IPS DF 6.9 (cell line): ENCODE data around the gene F2RL3.

Source experiments
- DNase-seq: peaks from one replicate; pipeline ENCODE4 v3.0.0-alpha.2; 2013; ENCODE audit warnings: low read depth, low spot score
- H3K27ac ChIP-seq: one replicate; pipeline ENCODE4 v1.5.1; 2013; ENCODE audit warnings: low read length, control low read depth
- H3K27me3 ChIP-seq: 2 replicates; pipeline ENCODE4 v1.6.1; 2013; ENCODE audit warnings: mild to moderate bottlenecking, low read length; ENCODE audit not compliant: control insufficient read depth, insufficient read depth
- H3K36me3 ChIP-seq: 2 replicates; pipeline ENCODE4 v1.6.1; 2013; ENCODE audit warnings: low read length; ENCODE audit not compliant: control insufficient read depth, insufficient read depth
- H3K4me1 ChIP-seq: 2 replicates; pipeline ENCODE4 v1.6.1; 2013; ENCODE audit warnings: low read length; ENCODE audit not compliant: control insufficient read depth, insufficient read depth
- H3K4me3 ChIP-seq: 2 replicates; pipeline ENCODE4 v1.5.1; 2013; ENCODE audit warnings: mild to moderate bottlenecking, low read length
- H3K9me3 ChIP-seq: 2 replicates; pipeline ENCODE4 v1.6.1; 2013; ENCODE audit warnings: low read length, inconsistent platforms; ENCODE audit not compliant: control insufficient read depth, insufficient read depth
- WGBS: extraction: QIAGEN DNeasy Blood & Tissue Kit; methylation state at CpG from one replicate; pipeline ENCODE4 v1.1.7; 2013; ENCODE audit warnings: mixed read lengths, missing lambda C conversion rate; ENCODE audit not compliant: insufficient read length, insufficient coverage; 5-methylcytosine and 5-hydroxymethylcytosine counted together

F2RL3 gene

DNA sequence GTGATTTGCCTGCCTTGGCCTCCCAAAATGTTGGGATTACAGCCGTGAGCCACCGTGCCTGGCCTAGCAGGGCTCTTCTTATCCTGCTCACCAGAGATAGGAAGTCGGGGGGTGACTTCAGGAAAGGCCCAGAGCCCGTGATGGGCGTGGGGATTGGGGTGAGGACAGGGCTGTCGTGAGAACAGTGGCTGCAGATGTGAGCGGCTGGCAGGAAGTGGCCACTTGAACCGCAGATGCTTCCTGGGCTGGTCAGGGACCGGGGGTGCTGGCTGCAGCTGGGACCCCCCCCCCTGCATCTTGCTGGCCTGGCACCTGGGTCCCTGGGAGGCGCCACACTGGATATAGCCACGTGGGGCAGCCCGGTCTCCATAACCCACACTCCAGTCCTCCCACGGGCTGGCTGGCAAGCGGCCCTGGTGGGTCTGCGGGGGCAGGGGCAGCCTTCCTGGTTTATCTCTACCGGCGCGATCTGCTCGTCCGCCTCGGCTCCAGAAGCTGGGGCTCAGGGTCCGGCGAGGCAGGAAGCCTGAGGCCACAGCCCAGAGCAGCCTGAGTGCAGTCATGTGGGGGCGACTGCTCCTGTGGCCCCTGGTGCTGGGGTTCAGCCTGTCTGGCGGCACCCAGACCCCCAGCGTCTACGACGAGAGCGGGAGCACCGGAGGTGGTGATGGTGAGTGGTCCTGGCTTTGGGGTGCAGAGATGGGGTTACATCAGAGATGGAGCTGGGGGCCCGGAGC is at the start of gene F2RL3:
Gene F2RL3, plus strand, starts transcription at position 371 of the 737 bp plus-strand sequence. Its CDS starts 191 bp downstream, at position 562.
- Histone ChIP-seq H3K36me3 (no peaks in the 10 kb centered on the region; the same call in 1 of the 2 replicates), H3K4me3 (no peak within 1 kb of the TSS), H3K9me3 (no peaks in the 10 kb centered on the region), H3K27ac (no peak within 1 kb of the TSS), H3K27me3 (no peaks in the 10 kb centered on the region), H3K4me1 (no peaks in the 10 kb centered on the region)
- no CpG with 5 or more reads among the region's 31 CpGs for WGBS
- no peak for DNase-seq

- H3K27me3 ChIP-seq, result no peaks in the 10 kb centered on the region
- H3K4me3 ChIP-seq, result no peak overlapping the region
- H3K9me3 ChIP-seq, result no peaks in the 10 kb centered on the region
- no CpG with 5 or more reads among the region's 15 CpGs for WGBS
- DNase-seq, result no peak
- H3K27ac ChIP-seq, result no peak overlapping the region
- peaks cover 29% of the 10 kb centered on the region for H3K36me3 ChIP-seq
- no peaks in the 10 kb centered on the region for H3K4me1 ChIP-seq
These were observed 47.3 kb upstream of the F2RL3 start for GRCh38 chr19:16841391-16841926.

GRCh38 chr19:16846901-16847300 is 41.9 kb upstream of the F2RL3 start:
- DNase-seq, result no peak
- H3K9me3 ChIP-seq, result no peaks in the 10 kb centered on the region
- no peak overlapping the region for H3K27ac ChIP-seq
- peaks cover 38% of the 10 kb centered on the region for H3K36me3 ChIP-seq
- no peak overlapping the region for H3K4me3 ChIP-seq
- H3K27me3 ChIP-seq, result no peaks in the 10 kb centered on the region
- no CpG with 5 or more reads among the region's 16 CpGs for WGBS
- no peaks in the 10 kb centered on the region for H3K4me1 ChIP-seq

DNA sequence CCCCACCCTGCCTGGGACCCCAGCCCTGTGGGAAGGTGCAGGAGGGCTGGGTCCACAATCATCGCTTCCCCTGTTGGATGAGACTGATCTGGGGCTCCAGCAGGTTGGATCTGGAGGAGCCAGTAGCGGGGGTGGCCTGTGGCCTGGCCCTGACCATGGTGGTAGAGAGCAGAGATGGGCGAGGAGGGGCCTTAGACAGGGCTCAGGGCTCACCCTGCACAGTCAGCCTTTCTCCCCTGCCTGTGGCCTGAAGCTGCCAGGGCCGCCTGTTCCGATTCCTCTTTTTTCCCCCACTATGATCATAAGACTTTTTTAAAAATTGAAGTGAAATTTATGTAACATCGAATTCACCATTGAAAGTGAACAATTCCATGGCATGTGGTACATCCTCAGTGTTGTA is 41.4 kb upstream of the F2RL3 start:
- no peaks in the 10 kb centered on the region for H3K27me3 ChIP-seq
- H3K36me3 ChIP-seq, result peaks cover 40% of the 10 kb centered on the region
- no peak for DNase-seq
- no peaks in the 10 kb centered on the region for H3K9me3 ChIP-seq
- no peak overlapping the region for H3K27ac ChIP-seq
- no peaks in the 10 kb centered on the region for H3K4me1 ChIP-seq
- H3K4me3 ChIP-seq, result no peak overlapping the region
- no CpG with 5 or more reads among the region's 6 CpGs for WGBS

DNA sequence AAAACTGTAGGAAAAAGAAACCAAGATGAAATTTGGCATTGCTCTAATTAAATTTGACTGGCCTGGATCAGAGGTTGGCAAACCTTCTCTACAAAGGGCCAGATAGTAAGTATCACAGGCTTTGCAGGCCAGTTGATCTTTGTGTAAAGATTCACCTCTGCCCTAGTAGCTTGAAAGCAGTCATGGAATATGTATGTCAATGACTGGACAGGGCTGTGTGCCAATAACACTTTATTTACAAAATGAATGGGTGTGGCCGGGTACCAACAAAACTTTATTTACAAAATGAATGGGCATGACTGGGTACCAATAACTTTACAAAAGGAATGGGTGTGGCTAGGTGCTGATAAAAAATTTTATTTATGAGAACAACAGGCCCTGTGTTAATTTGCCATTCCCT is 39.6 kb upstream of the F2RL3 start:
- no peak overlapping the region for H3K4me3 ChIP-seq
- DNase-seq, result no peak
- no peak overlapping the region for H3K27ac ChIP-seq
- peaks cover 50% of the 10 kb centered on the region for H3K36me3 ChIP-seq
- H3K27me3 ChIP-seq, result no peaks in the 10 kb centered on the region
- no peaks in the 10 kb centered on the region for H3K9me3 ChIP-seq
- no peaks in the 10 kb centered on the region for H3K4me1 ChIP-seq
- WGBS, result no CpG with 5 or more reads among the region's 1 CpG

- WGBS, result no CpG with 5 or more reads among the region's 4 CpGs
- Histone ChIP-seq H3K4me3 (no peak overlapping the region), H3K27me3 (no peaks in the 10 kb centered on the region), H3K36me3 (peaks cover 48% of the 10 kb centered on the region), H3K4me1 (no peaks in the 10 kb centered on the region), H3K27ac (no peak overlapping the region), H3K9me3 (no peaks in the 10 kb centered on the region)
- DNase-seq, result no peak
These were observed 38.7 kb upstream of the F2RL3 start for GRCh38 chr19:16850133-16850532.

GRCh38 chr19:16851031-16851712 is 37.6 kb upstream of the F2RL3 start:
- Histone ChIP-seq H3K9me3 (no peaks in the 10 kb centered on the region), H3K27ac (no peak overlapping the region), H3K4me3 (no peak overlapping the region), H3K36me3 (peaks cover 48% of the 10 kb centered on the region), H3K4me1 (no peaks in the 10 kb centered on the region), H3K27me3 (no peaks in the 10 kb centered on the region)
- no CpG with 5 or more reads among the region's 33 CpGs for WGBS
- DNase-seq, result no peak

DNA sequence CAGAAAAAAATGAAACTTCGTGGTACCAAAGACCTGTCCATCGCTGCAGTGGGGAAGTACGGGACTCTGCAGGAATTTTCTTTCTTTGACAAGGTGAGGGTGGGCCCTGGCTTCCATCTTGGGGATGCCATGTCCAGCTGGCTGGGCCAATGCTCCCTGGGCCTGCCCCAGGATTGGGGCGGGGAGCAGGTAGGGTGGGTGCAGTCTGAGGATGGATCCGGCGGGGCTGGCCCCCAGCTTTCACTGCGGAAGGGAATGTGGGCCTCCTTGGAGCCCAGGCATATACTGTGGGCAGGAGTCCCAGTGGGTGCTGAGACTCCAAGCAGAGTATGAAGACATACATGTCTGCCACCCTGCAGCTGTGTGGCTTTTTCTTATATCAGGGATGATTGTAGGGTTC is 35.7 kb upstream of the F2RL3 start:
- Histone ChIP-seq H3K36me3 (peaks cover 32% of the 10 kb centered on the region), H3K9me3 (no peaks in the 10 kb centered on the region), H3K27me3 (no peaks in the 10 kb centered on the region), H3K4me1 (no peaks in the 10 kb centered on the region), H3K27ac (no peak overlapping the region), H3K4me3 (no peak overlapping the region)
- WGBS, result no CpG with 5 or more reads among the region's 7 CpGs
- no peak for DNase-seq

DNA sequence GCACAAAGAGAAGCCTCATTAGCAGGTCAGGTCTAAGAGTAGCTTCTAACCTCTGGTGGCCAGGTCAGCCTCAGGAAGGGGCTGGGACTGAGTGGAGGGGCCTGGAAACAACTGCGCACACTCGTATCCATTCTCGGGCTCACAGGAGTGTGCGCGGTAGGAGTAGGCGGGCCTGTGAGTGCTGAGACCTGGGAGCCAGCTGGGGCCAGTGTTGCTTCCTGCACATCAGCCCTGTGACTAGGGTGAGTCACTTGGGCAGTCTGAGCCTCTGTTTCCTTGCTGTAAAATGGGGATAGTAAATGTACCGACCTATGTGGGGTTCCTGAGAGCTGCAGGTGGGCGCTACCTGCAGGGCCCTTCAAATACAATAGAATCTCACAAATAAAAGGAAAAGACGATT is 32.7 kb upstream of the F2RL3 start:
- Histone ChIP-seq H3K27me3 (no peaks in the 10 kb centered on the region), H3K36me3 (peaks cover 25% of the 10 kb centered on the region), H3K4me1 (no peaks in the 10 kb centered on the region), H3K9me3 (no peaks in the 10 kb centered on the region), H3K4me3 (no peak overlapping the region), H3K27ac (no peak overlapping the region)
- WGBS, result no CpG with 5 or more reads among the region's 9 CpGs
- no peak for DNase-seq

DNA sequence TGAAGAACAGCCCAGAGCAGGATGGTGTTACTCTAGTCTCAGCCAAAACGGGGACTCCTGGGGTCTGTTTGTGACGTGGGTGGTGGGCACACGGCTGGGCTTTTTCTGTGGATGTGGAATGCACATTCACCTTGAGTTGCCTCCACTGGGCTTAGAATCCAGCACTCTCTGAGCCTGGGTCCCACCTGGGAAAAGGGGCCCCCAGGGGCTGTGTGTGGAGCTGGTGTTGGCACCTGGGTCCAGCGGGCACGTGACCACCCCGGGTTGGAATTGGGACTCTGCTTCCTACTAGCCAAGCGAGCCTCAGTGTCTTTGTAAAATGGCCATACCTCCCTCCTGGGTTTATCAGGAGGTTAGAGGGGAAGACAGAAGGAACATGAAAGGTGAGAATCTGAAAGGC is 29.2 kb upstream of the F2RL3 start:
- Histone ChIP-seq H3K27me3 (no peaks in the 10 kb centered on the region), H3K27ac (no peak overlapping the region), H3K9me3 (no peaks in the 10 kb centered on the region), H3K4me3 (no peak overlapping the region), H3K4me1 (no peaks in the 10 kb centered on the region), H3K36me3 (peaks cover 11% of the 10 kb centered on the region)
- no peak for DNase-seq
- no CpG with 5 or more reads among the region's 7 CpGs for WGBS
